ENCODE measurements around the gene FAM210B.

Gene FAM210B

GRCh38 chr20:56372850-56373249, 14.1 kb downstream of the FAM210B start:
- no peak overlapping the region for H3K4me3 ChIP-seq (ENCODE audit: low read length in 2 of 2)
- no peak overlapping the region for H3K27ac ChIP-seq (ENCODE audit: low read depth in 2 of 2, low read length in 2 of 2)
- H3K9me3 ChIP-seq (ENCODE audit: control insufficient read depth in 2 of 2, low read length in 2 of 2): no peaks in the 10 kb centered on the region
- H3K4me1 ChIP-seq (ENCODE audit: control insufficient read depth in 2 of 2, insufficient read depth in 2 of 2, low read length in 2 of 2): no peaks in the 10 kb centered on the region
- H3K9ac ChIP-seq (ENCODE audit: low read depth in 1 of 2, low read length in 2 of 2): no peak overlapping the region
- peaks cover 16 to 17% of the 10 kb centered on the region in 2 donors for H3K36me3 ChIP-seq (ENCODE audit: control insufficient read depth in 2 of 2, insufficient read depth in 2 of 2, low read length in 2 of 2)
- H3K27me3 ChIP-seq (ENCODE audit: control insufficient read depth in 2 of 2, insufficient read depth in 2 of 2, low read length in 2 of 2): no peaks in the 10 kb centered on the region

- Histone ChIP-seq H3K4me1 (ENCODE audit: control insufficient read depth in 2 of 2, insufficient read depth in 2 of 2, low read length in 2 of 2) (no peaks in the 10 kb centered on the region), H3K9ac (ENCODE audit: low read depth in 1 of 2, low read length in 2 of 2) (no peak overlapping the region), H3K27ac (ENCODE audit: low read depth in 2 of 2, low read length in 2 of 2) (no peak overlapping the region), H3K9me3 (ENCODE audit: control insufficient read depth in 2 of 2, low read length in 2 of 2) (no peaks in the 10 kb centered on the region), H3K4me3 (ENCODE audit: low read length in 2 of 2) (no peak overlapping the region), H3K36me3 (ENCODE audit: control insufficient read depth in 2 of 2, insufficient read depth in 2 of 2, low read length in 2 of 2) (peaks cover 16 to 19% of the 10 kb centered on the region in 2 donors), H3K27me3 (ENCODE audit: control insufficient read depth in 2 of 2, insufficient read depth in 2 of 2, low read length in 2 of 2) (no peaks in the 10 kb centered on the region)
These were observed 15.2 kb downstream of the FAM210B start for GRCh38 chr20:56373942-56374341.

GRCh38 chr20:56376331-56376730, 17.6 kb downstream of the FAM210B start:
- Histone ChIP-seq H3K9ac (ENCODE audit: low read depth in 1 of 2, low read length in 2 of 2) (no peak overlapping the region), H3K27me3 (ENCODE audit: control insufficient read depth in 2 of 2, insufficient read depth in 2 of 2, low read length in 2 of 2) (no peaks in the 10 kb centered on the region), H3K4me1 (ENCODE audit: control insufficient read depth in 2 of 2, insufficient read depth in 2 of 2, low read length in 2 of 2) (no peaks in the 10 kb centered on the region), H3K9me3 (ENCODE audit: control insufficient read depth in 2 of 2, low read length in 2 of 2) (no peaks in the 10 kb centered on the region), H3K27ac (ENCODE audit: low read depth in 2 of 2, low read length in 2 of 2) (no peak overlapping the region), H3K36me3 (ENCODE audit: control insufficient read depth in 2 of 2, insufficient read depth in 2 of 2, low read length in 2 of 2) (peaks cover 11% of the 10 kb centered on the region in 2 donors), H3K4me3 (ENCODE audit: low read length in 2 of 2) (no peak overlapping the region)

DNA sequence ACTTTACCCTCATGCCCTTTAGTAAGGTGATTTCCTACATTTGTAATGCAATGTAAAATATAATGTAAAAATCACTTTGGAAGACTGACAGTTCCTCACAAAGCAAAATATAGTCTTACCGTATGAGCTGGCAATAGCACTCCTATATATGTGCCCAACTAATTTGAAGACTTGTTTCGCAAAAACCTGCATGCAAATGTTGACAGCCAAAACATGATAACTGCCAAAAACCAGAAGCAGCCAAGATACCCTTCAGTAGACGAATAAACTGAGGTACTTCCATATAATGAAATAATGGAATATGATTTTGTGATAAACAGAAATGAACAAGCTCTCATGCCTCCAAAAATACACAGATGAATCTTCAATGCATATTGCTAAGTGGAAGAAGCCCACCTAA, 19.6 kb downstream of the FAM210B start:
- Histone ChIP-seq H3K36me3 (ENCODE audit: control insufficient read depth in 2 of 2, insufficient read depth in 2 of 2, low read length in 2 of 2) (peaks cover 0 to 10% of the 10 kb centered on the region in 2 donors), H3K27me3 (ENCODE audit: control insufficient read depth in 2 of 2, insufficient read depth in 2 of 2, low read length in 2 of 2) (no peaks in the 10 kb centered on the region), H3K4me1 (ENCODE audit: control insufficient read depth in 2 of 2, insufficient read depth in 2 of 2, low read length in 2 of 2) (no peaks in the 10 kb centered on the region), H3K4me3 (ENCODE audit: low read length in 2 of 2) (no peak overlapping the region), H3K27ac (ENCODE audit: low read depth in 2 of 2, low read length in 2 of 2) (no peak overlapping the region), H3K9me3 (ENCODE audit: control insufficient read depth in 2 of 2, low read length in 2 of 2) (no peaks in the 10 kb centered on the region), H3K9ac (ENCODE audit: low read depth in 1 of 2, low read length in 2 of 2) (no peak overlapping the region)

- no peaks in the 10 kb centered on the region for H3K27me3 ChIP-seq (ENCODE audit: control insufficient read depth in 2 of 2, insufficient read depth in 2 of 2, low read length in 2 of 2)
- H3K9ac ChIP-seq (ENCODE audit: low read depth in 1 of 2, low read length in 2 of 2): no peak overlapping the region
- peaks cover 7 to 17% of the 10 kb centered on the region in 2 donors for H3K36me3 ChIP-seq (ENCODE audit: control insufficient read depth in 2 of 2, insufficient read depth in 2 of 2, low read length in 2 of 2)
- no peak overlapping the region for H3K4me3 ChIP-seq (ENCODE audit: low read length in 2 of 2)
- H3K9me3 ChIP-seq (ENCODE audit: control insufficient read depth in 2 of 2, low read length in 2 of 2): no peaks in the 10 kb centered on the region
- H3K27ac ChIP-seq (ENCODE audit: low read depth in 2 of 2, low read length in 2 of 2): no peak overlapping the region
- no peaks in the 10 kb centered on the region for H3K4me1 ChIP-seq (ENCODE audit: control insufficient read depth in 2 of 2, insufficient read depth in 2 of 2, low read length in 2 of 2)
These were observed 21.6 kb downstream of the FAM210B start for GRCh38 chr20:56380375-56380774.

GRCh38 chr20:56381501-56381900, 22.7 kb downstream of the FAM210B start:
- Histone ChIP-seq H3K9ac (ENCODE audit: low read depth in 1 of 2, low read length in 2 of 2) (no peak overlapping the region), H3K27me3 (ENCODE audit: control insufficient read depth in 2 of 2, insufficient read depth in 2 of 2, low read length in 2 of 2) (no peaks in the 10 kb centered on the region), H3K4me3 (ENCODE audit: low read length in 2 of 2) (no peak overlapping the region), H3K36me3 (ENCODE audit: control insufficient read depth in 2 of 2, insufficient read depth in 2 of 2, low read length in 2 of 2) (peaks cover 14 to 20% of the 10 kb centered on the region in 2 donors), H3K4me1 (ENCODE audit: control insufficient read depth in 2 of 2, insufficient read depth in 2 of 2, low read length in 2 of 2) (no peaks in the 10 kb centered on the region), H3K9me3 (ENCODE audit: control insufficient read depth in 2 of 2, low read length in 2 of 2) (no peaks in the 10 kb centered on the region), H3K27ac (ENCODE audit: low read depth in 2 of 2, low read length in 2 of 2) (no peak overlapping the region)

DNA sequence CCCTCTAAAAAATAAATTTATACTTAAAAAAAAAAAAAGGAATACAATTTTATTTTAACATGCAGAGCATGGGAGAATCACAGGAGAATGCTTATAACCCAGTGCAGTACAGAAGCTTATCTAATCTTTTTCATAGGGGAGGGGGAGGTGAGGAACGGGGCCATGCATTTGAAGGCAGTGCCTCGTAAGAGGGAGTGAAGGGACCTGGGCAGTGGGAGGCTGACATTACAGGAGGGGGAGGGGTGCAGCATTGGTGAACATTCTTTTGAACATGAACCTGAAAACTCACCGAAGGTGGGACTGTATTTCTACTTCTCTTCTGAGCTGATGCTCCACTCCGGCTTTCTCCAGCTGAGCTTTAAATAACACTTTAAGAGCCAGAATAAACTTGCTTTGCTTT, 23.9 kb downstream of the FAM210B start:
- Histone ChIP-seq H3K9ac (ENCODE audit: low read depth in 1 of 2, low read length in 2 of 2) (no peak overlapping the region), H3K9me3 (ENCODE audit: control insufficient read depth in 2 of 2, low read length in 2 of 2) (no peaks in the 10 kb centered on the region), H3K27ac (ENCODE audit: low read depth in 2 of 2, low read length in 2 of 2) (no peak overlapping the region), H3K27me3 (ENCODE audit: control insufficient read depth in 2 of 2, insufficient read depth in 2 of 2, low read length in 2 of 2) (no peaks in the 10 kb centered on the region), H3K4me3 (ENCODE audit: low read length in 2 of 2) (no peak overlapping the region), H3K36me3 (ENCODE audit: control insufficient read depth in 2 of 2, insufficient read depth in 2 of 2, low read length in 2 of 2) (peaks cover 14 to 20% of the 10 kb centered on the region in 2 donors), H3K4me1 (ENCODE audit: control insufficient read depth in 2 of 2, insufficient read depth in 2 of 2, low read length in 2 of 2) (no peaks in the 10 kb centered on the region)

DNA sequence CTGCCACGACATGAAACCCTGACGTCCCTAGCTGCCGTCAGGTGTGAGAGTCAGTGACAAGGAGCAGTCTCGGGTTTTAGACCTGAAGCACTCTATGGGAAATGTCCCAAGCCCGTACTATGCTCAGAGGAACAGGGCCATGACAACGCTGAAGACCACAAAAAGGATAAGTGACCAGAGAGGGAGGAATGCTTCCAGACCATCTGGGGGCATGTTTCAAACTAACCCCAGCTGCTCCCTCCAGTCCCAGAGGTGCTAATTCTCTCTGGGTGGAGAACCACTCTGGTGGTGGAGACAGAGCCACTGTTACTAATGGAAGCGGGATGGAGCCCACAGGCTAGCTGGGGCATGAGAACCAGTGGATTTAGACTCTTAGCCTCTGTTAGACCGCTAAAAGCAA, 24.6 kb downstream of the FAM210B start:
- Histone ChIP-seq H3K36me3 (ENCODE audit: control insufficient read depth in 2 of 2, insufficient read depth in 2 of 2, low read length in 2 of 2) (peaks cover 14 to 19% of the 10 kb centered on the region in 2 donors), H3K9me3 (ENCODE audit: control insufficient read depth in 2 of 2, low read length in 2 of 2) (no peaks in the 10 kb centered on the region), H3K27ac (ENCODE audit: low read depth in 2 of 2, low read length in 2 of 2) (no peak overlapping the region), H3K9ac (ENCODE audit: low read depth in 1 of 2, low read length in 2 of 2) (no peak overlapping the region), H3K4me1 (ENCODE audit: control insufficient read depth in 2 of 2, insufficient read depth in 2 of 2, low read length in 2 of 2) (no peaks in the 10 kb centered on the region), H3K27me3 (ENCODE audit: control insufficient read depth in 2 of 2, insufficient read depth in 2 of 2, low read length in 2 of 2) (no peaks in the 10 kb centered on the region), H3K4me3 (ENCODE audit: low read length in 2 of 2) (no peak overlapping the region)

DNA sequence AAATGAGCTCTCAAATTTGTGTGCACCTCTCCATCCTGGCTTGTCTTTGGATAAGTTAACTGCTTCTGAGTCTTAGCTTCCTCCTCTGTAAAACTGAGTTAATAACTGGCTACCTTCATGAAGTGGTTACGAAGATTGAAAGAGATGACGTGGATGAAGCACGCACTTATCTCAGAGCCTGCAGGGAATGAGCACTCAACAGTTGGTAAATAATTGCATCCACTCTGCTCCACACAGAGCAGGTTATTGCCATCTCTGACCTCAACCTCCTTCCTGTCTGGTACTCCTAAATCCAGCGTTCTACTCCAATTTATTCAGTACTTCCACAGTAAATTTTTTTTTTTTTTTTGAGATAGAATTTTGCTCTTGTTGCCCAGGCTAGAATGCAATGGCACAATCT, 26.4 kb downstream of the FAM210B start:
- no peaks in the 10 kb centered on the region for H3K9me3 ChIP-seq (ENCODE audit: control insufficient read depth in 2 of 2, low read length in 2 of 2)
- no peaks in the 10 kb centered on the region for H3K4me1 ChIP-seq (ENCODE audit: control insufficient read depth in 2 of 2, insufficient read depth in 2 of 2, low read length in 2 of 2)
- no peak overlapping the region for H3K4me3 ChIP-seq (ENCODE audit: low read length in 2 of 2)
- no peak overlapping the region for H3K27ac ChIP-seq (ENCODE audit: low read depth in 2 of 2, low read length in 2 of 2)
- H3K9ac ChIP-seq (ENCODE audit: low read depth in 1 of 2, low read length in 2 of 2): no peak overlapping the region
- peaks cover 17% of the 10 kb centered on the region in 2 donors for H3K36me3 ChIP-seq (ENCODE audit: control insufficient read depth in 2 of 2, insufficient read depth in 2 of 2, low read length in 2 of 2)
- no peaks in the 10 kb centered on the region for H3K27me3 ChIP-seq (ENCODE audit: control insufficient read depth in 2 of 2, insufficient read depth in 2 of 2, low read length in 2 of 2)

GRCh38 chr20:56386219-56386618, 27.4 kb downstream of the FAM210B start:
- H3K27me3 ChIP-seq (ENCODE audit: control insufficient read depth in 2 of 2, insufficient read depth in 2 of 2, low read length in 2 of 2): no peaks in the 10 kb centered on the region
- H3K4me1 ChIP-seq (ENCODE audit: control insufficient read depth in 2 of 2, insufficient read depth in 2 of 2, low read length in 2 of 2): peaks cover 4 to 6% of the 10 kb centered on the region in 2 donors
- H3K27ac ChIP-seq (ENCODE audit: low read depth in 2 of 2, low read length in 2 of 2): no peak overlapping the region
- no peak overlapping the region for H3K4me3 ChIP-seq (ENCODE audit: low read length in 2 of 2)
- peaks cover 17% of the 10 kb centered on the region in 2 donors for H3K36me3 ChIP-seq (ENCODE audit: control insufficient read depth in 2 of 2, insufficient read depth in 2 of 2, low read length in 2 of 2)
- no peaks in the 10 kb centered on the region for H3K9me3 ChIP-seq (ENCODE audit: control insufficient read depth in 2 of 2, low read length in 2 of 2)
- H3K9ac ChIP-seq (ENCODE audit: low read depth in 1 of 2, low read length in 2 of 2): no peak overlapping the region

- Histone ChIP-seq H3K9ac (ENCODE audit: low read depth in 1 of 2, low read length in 2 of 2) (no peak overlapping the region), H3K36me3 (ENCODE audit: control insufficient read depth in 2 of 2, insufficient read depth in 2 of 2, low read length in 2 of 2) (peaks cover 8 to 17% of the 10 kb centered on the region in 2 donors), H3K27ac (ENCODE audit: low read depth in 2 of 2, low read length in 2 of 2) (no peak overlapping the region), H3K4me1 (ENCODE audit: control insufficient read depth in 2 of 2, insufficient read depth in 2 of 2, low read length in 2 of 2) (peaks cover 16 to 17% of the 10 kb centered on the region in 2 donors), H3K4me3 (ENCODE audit: low read length in 2 of 2) (no peak overlapping the region), H3K27me3 (ENCODE audit: control insufficient read depth in 2 of 2, insufficient read depth in 2 of 2, low read length in 2 of 2) (no peaks in the 10 kb centered on the region), H3K9me3 (ENCODE audit: control insufficient read depth in 2 of 2, low read length in 2 of 2) (no peaks in the 10 kb centered on the region)
These were observed 30.1 kb downstream of the FAM210B start for GRCh38 chr20:56388882-56389281.

All from mucosa of rectum (tissue), 2 donors.